ENCODE data around the gene KIF2C.
"Not testable (repeated sequence)": the region's sequence is repeated elsewhere in the genome, so short reads cannot be mapped to it uniquely, and the experiment has no call there.

The KIF2C gene

DNA sequence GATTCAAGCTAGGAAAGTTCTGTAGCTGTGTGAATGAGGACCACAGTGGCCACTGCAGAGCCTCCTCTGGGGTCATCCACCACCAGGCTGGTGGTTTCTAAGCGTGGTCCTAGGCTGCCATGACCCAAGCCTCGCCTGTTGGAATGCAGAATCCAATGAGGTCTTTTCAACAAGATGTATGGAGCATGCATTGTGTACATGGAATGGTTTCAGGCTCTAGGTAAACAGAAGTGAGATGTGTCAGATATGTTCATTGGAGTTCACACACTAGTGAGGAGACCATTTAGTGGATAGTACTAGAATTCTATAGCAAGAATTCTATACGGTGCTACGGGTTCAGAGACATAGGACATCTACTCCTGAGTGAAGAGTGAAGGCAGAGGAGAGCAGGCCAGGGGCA, 19.4 kb upstream of the KIF2C start:
- no peak for DNase-seq

DNA sequence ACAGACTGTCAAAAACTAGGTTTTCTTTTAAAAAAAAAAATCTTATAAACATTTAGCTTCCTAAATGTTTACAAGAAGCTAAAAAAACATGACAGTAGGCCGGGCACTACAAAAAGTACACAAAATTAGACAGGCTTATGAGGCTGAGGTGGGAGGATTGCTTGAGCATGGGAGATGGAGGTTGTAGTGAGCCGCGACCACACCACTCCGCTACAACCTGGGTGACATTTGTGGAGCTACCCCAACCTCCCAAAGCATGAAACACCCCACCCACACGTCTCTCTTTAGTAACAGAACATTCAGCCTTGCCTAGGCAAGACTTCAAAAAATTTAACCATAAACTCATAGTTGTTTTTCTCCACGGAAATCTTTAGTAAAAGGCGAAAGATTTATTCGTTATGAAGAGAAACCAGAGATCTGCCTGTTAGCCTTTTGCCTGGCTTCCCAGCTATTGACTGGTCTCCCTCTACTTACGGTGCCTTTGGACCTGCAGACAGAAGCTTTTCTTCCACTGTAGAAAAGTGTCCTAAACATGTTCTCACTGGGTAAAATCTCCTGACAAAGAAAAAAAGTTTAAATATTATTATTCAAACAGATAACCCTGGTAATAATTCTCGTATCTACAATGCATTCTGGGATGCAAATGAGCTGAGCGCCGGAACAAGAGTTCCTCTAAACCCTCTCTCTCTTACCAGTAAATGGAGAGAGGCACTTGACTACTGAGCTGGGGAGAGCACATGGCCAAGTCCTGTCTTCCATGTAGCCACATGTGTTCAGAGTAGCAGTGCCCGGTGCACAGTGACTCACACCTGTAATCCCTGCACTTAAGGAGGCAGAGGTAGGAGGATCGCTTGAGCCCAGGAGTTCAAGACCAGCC, 17.9 kb upstream of the KIF2C start:
- DNase-seq, result peak; percentile 98

DNA sequence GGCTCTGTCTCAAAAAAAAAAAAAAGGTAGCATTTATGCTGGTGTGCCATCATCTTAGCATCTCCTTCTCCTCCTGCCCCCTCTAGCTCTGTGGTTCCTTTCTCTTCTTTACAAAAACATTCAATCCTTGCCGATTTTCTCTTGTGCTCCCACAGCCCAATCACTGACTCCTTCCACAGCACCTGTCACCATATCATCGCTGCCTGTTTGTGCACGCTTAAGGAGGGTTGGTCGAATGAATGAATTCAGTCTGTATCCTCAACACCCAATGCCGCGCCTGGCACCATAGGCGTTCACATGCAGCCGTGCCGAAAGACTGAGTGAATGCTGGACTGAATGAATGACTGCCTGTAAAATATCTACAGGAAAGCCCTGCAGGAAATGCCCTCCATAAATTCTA, 16.6 kb upstream of the KIF2C start:
- DNase-seq, result no peak

DNA sequence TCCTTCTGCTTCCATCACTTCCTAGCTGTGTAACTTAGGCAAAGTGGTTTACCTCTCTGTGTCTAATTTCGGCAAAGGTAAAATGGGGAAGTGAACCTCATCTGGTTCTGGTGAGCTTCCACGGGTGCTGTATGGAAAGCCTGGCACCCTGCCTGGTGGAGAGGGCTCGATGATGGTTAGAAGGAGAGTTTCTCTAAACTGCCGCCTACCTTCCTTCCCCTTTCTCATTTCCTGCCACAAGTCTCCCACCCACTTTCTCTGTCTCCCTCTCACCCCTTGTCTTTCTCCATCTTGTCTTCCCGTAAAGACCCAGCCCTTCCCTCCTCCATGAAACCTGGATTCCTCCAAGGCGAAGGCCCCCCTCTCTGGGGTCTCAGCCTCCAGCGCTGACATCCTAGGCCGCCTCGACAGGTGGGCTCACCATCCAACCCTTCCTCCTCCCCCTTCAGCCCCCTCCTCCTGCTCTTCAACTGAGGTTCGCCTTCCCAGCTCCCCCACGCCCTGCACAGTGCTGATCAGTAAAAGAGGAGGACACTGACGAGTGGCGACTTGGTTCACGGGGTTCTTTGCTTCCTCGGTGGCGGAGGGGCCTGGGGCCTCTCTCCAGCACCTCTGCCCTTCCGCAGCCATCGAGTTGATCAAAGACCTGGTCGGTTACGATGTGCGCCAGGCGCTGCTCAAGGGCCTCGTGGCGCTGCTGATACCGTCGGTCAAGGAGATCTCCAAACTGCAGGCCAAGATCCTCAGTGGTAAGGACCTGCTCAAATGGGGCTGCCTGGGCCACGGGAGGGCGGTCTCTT, 15.9 kb upstream of the KIF2C start:
- DNase-seq, result no peak

DNA sequence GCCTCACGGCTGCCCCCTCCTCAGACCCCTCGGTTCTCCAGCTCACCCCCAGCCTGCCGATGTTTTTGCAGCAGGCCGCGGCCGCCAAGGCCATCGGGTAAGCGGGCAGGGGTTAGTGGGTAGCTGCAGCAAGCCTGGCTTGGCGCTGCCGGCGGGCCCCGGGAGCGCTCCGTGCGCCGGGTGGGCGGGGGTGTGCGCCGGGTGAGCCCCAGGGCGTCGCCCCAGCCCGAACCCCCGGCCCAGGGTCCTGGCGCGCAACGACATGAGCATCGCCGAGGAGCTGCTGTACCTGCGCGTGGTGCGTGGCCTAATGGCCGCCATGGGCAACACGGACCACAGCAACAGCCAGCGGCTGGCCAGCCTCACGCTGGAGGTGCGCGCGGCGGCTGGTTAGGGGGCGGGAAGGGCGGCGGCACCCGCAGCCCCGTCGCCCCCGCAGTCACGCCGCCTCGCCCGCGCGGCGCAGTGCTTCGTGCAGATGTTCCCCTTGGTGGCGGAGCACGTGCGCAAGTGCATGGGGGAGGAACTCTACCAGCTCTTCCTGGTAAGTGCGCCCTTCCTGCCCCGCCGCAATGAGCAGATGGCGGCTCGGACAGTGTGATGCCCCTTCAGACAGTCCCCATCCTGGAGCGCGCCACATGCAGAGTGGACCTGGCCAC, 15.2 kb upstream of the KIF2C start:
- no peak for DNase-seq

DNA sequence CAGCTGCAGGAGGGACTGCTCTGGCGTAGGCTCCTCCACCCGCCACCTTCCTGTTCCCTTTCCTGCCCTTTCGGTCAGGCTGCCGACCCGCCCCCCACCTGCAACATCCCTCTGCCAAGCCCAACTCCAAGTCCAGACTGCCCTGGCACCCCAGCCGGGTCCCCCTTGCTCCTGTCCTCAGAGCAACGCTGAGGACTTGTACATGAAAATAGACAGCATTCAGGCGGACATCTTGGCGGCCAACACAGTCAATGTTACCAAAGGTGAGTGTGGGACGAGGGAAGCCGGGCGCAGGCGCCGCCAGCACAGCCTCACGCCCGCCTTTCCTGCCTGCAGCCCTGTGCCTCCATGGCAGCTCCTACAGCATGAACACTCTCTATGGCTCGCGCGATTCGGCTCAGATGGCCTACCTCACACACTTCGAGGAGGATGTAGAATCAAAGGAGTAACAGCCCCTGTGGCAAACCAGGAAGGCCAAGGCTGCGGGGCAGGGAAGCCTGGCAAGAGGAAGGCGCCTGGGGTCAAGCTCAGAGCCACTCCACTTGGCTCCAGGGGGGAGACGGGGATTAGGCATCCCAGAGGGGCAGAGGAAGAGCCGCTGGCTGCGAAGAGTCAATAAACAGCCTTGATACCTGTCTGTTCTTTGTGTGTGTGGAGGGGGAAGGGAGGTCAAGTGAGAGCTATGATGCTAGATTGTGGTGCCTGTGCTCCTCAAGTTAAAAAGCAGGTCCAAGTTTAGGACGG, 14.5 kb upstream of the KIF2C start:
- DNase-seq, result no peak

DNA sequence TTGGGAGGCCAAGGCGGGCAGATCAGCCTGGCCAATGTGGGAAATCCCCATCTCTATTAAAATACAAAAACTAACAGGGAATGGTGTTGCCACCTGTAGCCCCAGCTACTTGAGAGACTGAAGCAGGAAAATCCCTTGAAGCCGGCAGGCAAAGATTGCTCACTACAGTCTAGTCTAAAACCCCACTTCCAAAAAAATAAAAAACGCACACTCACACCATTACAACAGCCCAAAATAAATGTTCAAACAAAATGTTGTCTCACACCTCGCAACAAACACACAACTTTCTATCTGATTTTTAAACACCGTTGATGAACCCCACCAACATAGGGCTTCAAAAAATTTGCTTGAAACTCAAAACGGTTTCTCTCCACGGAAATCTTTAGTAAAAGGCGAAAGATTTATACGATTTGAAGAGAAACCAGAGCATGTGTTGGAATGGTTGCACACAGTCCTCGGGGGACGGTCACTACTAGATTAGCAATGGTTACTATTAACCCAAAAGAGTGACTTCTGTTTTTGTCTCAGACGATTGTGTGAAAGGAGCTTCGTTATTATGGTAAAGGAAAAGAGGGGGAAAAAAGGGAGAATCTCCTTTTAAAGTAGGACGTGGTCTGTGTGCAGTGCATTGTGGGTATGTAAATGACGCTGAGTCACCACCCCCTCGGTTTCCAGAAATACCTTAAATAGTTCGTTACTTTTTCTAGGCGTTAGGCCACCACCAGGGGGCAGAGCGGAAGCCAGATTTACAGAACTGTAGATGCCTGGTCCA, 8.7 kb upstream of the KIF2C start, which contains the start of gene RNU5D-1:
Gene RNU5D-1 (minus strand): TSS at position 430 of the 772 bp plus-strand sequence.
- peak; percentile 98 for DNase-seq

DNA sequence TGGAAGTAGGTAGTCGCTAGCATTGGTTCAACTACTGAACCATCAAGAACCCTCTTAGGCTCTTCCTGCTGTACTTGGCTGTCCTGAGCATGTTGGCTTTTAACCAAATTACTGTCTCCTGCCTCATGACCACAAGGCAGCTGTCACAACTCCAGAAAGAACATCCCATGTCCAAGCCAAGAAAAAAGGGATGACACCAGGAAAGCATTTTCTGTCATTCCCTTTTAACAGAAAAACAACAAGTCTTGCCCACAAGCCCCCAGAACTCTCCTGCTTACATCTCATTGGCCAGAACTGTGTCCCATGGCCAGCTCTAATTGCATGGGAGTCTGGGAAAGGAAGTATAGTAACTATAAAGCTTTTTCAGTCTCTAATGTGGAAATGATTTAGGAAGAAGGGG, 6.3 kb upstream of the KIF2C start:
- no peak for DNase-seq

DNA sequence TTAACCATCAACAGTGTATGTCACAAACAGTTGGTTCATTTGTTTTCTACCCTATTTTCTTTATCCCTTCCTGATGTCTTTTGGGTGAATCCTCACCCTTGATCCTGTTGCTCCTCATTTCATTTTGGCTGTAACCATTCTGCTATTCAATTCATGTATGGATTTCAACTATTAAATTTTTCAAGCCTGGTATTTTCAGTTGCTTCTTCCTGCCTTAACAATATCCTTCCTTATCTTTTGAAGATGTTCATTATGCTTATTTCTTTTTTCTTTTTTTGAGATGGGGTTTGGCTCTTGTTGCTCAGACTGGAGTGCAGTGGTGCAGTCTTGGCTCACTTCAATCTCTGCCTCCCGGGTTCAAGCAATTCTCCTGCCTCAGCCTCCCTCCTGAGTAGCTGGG, 5.9 kb upstream of the KIF2C start:
- no peak for DNase-seq

DNA sequence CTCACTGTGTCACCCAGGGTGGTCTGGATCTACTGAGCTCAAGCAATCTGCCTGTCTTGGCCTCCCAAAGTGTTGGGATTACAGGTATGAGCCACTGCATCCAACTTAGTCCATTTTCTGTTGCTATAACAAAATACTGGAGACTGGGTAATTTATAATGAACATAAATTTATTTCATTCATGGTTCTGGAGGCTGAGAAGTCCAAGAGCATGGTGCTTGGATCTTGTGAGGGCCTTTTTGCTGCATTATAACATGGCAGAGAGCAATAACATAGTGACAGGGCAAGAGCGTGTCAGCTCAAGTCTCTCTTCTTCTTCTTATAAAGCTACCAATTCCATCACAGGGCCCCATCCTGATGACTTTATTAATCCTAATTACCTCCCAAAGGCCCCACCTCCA, 3.6 kb upstream of the KIF2C start:
- DNase-seq, result no peak

DNA sequence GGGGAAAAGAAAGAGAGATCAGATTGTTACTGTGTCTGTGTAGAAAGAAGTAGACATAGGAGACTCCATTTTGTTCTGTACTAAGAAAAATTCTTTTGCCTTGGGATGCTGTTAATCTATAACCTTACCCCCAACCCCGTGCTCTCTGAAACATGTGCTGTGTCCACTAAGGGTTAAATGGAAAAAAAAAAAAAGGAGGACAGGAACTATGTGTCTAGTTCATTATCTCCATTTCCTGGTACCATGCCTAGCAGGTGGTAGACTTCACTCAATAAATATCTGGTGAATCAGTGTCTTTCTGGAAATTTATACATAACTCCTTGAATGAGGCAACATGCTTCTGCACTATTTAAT, 707 bp upstream of the KIF2C start:
- DNase-seq, result not testable (repeated sequence)

DNA sequence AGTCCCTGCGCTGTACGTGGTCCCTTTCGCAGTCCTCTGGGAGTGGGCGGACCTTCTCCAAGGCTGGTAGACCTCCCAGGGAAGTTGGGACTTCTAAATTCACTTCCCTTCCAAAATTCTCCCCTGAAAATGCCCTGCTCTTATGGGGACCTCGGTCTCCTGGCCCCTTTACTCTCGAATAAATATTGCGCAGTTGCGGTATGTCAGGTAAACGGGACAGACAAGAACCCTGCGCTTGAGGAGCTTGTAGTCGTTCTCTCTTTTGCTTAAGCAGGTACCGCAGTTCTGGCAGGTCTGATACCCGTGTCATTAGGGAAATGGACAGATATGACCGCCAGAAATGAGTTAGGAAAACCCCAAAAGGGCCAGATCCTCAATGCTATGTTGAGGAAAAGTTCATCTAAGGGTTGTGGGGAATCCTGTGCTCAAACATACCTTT, 561 bp downstream of the KIF2C start:
- no peak for DNase-seq

DNA sequence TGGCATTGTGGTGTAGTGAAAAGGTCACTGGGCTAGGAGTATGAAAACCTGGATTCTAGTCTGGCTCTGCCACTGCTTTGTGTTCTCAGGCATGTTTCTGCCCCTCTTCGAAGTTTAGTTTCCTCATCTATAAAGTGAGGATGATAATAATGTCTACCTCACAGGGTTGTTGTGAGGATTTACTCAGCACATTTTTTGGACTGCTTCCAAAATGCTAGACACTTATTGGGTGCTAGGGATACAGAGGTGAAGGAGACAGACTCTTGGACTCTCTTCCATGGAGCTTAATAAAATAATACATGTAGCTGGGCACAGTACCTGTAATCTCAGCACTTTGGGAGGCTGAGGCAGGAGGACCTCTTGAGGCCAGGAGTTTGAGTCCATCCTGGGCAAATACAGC, 3.6 kb downstream of the KIF2C start:
- no peak for DNase-seq

DNA sequence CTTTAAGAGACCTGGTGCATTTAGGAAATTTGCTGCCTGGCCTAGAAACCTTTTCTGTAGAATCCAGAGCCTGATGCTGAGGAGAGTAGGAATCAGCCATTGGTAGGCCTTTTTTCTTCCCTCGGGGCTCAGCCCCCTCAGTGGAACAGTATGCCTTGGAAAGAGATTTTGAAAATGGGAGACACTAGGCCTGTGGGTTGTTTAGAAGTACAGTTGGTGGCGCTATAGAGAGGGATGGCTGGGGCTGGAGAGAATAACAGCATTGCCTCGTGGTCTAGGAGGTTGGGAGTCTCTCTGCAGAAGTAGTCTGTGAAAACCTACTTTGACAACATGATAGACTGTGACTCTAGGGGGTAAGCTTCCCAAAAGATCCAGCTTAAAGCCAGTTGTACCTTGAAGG, 8.2 kb downstream of the KIF2C start:
- DNase-seq, result no peak

DNA sequence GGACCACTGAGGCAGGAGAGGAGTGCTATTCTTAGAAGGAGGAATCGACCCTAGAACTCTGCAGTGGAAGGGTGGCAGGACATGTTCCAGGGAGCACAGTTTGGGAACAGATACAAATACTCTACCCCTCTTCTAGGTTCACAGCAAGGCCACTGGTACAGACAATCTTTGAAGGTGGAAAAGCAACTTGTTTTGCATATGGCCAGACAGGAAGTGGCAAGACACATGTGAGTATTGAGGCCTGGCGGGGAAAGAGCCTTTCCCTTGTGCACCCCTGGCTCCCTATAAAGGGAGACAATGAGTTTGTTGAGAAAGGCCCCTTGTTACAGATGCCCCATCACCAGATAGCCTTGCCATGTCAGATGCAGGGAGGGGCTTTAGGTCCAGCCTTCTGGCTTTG, 17.8 kb downstream of the KIF2C start:
- DNase-seq, result no peak

DNA sequence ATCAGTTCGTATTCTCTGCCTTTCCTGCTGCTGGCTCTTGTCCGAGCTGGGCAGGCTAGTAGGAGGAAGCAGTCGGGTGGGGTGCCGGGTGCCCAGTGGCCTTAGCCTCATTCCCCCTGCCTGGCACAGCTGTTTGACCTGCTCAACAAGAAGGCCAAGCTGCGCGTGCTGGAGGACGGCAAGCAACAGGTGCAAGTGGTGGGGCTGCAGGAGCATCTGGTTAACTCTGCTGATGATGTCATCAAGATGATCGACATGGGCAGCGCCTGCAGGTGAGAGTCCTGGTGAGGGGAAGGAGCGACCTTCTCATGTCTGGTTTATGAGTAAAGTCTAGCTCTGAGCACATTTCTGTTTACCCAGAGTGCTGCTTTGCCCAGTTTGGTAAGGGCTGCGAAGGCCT, 19.4 kb downstream of the KIF2C start:
- no peak for DNase-seq

DNA sequence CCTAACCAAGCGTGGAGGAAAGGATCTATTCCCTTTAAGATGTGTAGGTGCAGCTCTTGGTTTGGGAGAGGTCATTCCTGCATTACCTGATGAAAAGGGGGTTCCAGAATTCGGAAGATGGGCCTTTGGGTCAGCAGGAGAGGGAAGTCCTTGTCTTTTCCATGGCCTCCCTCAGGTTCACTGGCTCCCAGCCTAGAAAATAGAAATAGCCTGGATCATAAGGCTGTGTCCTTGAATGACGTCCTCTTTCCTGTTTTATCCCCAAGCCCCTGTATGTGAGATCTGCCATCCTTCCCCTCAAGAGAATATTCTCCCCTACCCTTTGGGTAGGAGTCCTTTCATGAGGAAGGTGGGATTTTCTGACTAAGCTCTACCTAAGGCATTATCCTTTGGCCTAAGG, 21.2 kb downstream of the KIF2C start:
- DNase-seq, result no peak

DNA sequence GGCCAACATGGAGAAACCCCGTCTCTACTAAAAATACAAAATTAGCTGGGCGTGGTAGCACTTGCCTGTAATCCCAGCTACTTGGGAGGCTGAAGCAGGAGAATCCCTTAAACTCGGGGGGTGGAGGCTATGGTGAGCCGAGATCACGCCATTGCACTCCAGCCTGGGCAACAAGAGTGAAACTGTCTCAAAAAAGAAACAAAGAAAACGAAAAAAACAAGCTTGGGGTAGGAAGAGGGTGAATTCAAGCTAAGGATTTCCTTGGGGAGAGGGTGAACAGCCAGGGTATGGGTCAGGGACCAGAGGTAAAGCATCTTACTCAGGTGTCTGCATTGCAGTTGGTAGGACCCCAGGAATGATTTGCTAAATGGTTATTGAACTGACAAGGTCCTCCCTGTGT, 26.8 kb downstream of the KIF2C start:
- not testable (repeated sequence) for DNase-seq

DNA sequence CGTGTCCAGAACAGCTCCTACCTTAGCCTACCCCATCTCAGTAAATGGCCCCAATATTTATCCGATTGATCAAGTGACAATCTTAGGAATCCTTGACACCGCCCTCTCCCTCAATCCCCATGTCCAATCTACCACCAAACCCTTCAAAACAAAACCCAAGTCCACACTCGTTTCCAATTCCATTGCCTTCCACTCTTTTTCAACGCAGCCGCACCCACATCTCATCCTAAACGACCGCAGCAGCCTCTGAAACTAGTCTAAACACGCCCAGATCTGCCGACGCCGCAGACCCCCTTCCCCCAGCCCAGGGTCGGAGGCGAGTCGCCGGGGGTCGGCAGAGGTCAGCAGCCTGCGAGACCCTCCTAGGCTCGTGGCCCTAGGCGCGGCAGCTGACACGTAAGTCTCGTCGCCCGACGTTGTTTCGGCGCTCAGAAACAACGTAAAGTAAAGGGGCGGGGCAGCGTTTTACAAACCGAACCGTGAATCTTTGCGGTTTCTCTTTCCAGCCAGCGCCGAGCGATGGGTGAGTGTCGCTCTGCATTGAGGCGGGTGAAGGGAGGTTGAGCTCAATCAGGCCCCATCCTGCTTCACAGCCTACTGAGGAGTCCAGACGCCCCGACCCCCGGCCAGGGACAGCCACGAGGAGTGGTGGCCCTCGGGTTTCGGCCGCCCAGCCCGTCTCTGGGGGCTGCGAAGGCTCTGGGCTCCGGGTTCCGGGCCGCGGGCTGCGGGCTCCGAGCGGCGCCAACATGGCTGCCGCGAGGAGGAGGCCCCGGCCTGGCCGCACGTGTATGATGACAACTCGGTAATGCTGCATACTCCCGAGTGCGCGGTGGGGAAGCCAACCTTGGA, 35.7 kb downstream of the KIF2C start, which contains the start of gene RPS8:
Gene RPS8 (plus strand): TSS at position 463 of the 852 bp plus-strand sequence. CDS start 57 bp downstream, at position 520.
- DNase-seq, result peak; percentile 94

DNA sequence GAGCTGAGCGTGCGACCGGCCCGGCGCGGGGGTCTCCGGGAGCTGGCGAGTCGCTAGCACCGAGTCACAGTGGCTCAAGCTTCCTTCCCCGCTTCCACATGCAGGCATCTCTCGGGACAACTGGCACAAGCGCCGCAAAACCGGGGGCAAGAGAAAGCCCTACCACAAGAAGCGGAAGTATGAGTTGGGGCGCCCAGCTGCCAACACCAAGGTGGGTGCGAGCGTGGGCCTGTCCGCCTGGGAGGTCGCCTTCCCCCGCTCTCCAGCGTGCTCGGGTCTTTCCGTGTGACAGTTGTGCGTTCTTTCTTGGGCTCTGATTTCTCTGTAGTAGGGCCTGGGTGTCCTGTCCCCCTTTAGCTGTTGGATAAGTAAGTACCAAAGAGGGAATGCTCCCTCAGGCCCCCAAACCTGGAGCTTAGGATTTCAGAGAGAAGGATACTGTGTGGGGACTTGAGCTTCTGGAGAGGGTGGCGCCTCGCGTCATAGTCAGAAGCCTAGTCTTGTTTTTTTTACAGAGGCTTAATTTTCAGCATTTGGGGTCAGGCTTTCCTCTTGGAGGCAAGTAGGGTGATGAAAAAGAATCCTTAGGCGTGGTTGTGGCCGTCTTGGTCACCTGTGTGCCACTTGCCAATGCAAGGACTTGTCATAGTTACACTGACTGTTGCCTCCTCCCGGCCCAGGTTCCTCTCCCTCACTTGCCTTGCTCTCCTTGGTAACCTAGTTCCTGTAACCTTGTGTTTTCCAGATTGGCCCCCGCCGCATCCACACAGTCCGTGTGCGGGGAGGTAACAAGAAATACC, 36.5 kb downstream of the KIF2C start:
- no peak for DNase-seq

Measured in DMS79 treated with DMSO at 0.1 percent for 48 hours (cell line).